Activated CD4-positive, alpha-beta T cell treated with anti-CD3 and anti-CD28 coated beads, Interleukin-2, amount 10 ng/mL, durations not matched to agents 24 days and 14 days (primary cell): Measurements from ENCODE around the gene ABTB2. TPM values are rescaled to one million over a fixed set of nuclear protein-coding genes. Genes with fewer than 3 reads are reported as not detected.

ENCODE experiments used
- DNase-seq: peaks from one replicate; pipeline ENCODE4 v3.0.0; 2022
- H3K27ac Mint-ChIP-seq: one replicate; pipeline ENCODE4 v1.8.0; 2022; ENCODE audit warnings: mild to moderate bottlenecking, mixed read lengths
- H3K27me3 Mint-ChIP-seq: one replicate; pipeline ENCODE4 v1.8.0; 2022; ENCODE audit warnings: mixed read lengths
- H3K36me3 Mint-ChIP-seq: one replicate; pipeline ENCODE4 v1.8.0; 2022; ENCODE audit warnings: low read depth, mild to moderate bottlenecking, mixed read lengths
- H3K4me1 Mint-ChIP-seq: one replicate; pipeline ENCODE4 v1.8.0; 2021; ENCODE audit warnings: mixed read lengths
- H3K4me3 Mint-ChIP-seq: one replicate; pipeline ENCODE4 v1.8.0; 2022; ENCODE audit warnings: mild to moderate bottlenecking, moderate library complexity, mixed read lengths
- H3K9me3 Mint-ChIP-seq: one replicate; pipeline ENCODE4 v1.8.0; 2021; ENCODE audit warnings: mixed read lengths
- intact Hi-C: fragments of 100-400 bp; cut with micrococcal nuclease; formaldehyde crosslinking; loops from one replicate; pipeline ENCODE4 v1.15.1; 2023
- total RNA-seq: library from RNA; stranded (reverse); gene quantifications from 2 replicates; pipeline ENCODE4 v1.2.3, GENCODE V29; 2022

The ABTB2 gene
- total RNA-seq, 1 donor from 2014 or later: 13.1 TPM

- intact Hi-C loops: no loop called here
- DNase-seq: no peak
- no peak overlapping the region for H3K27ac Mint-ChIP-seq
- H3K36me3 Mint-ChIP-seq: no peaks in the 10 kb centered on the region
- peaks cover 31% of the 10 kb centered on the region for H3K27me3 Mint-ChIP-seq
- H3K9me3 Mint-ChIP-seq: no peaks in the 10 kb centered on the region
- peaks cover 7% of the 10 kb centered on the region for H3K4me1 Mint-ChIP-seq
- H3K4me3 Mint-ChIP-seq: no peak overlapping the region
These were observed 27.9 kb downstream of the ABTB2 start for GRCh38 chr11:34329876-34330275.

GRCh38 chr11:34328632-34328910 is 29.2 kb downstream of the ABTB2 start:
- Mint-ChIP-seq H3K4me1 (peaks cover 3% of the 10 kb centered on the region), H3K27me3 (peaks cover 28% of the 10 kb centered on the region)

GRCh38 chr11:34327804-34328631 is 29.8 kb downstream of the ABTB2 start:
- Mint-ChIP-seq H3K36me3 (no peaks in the 10 kb centered on the region), H3K27ac (no peak overlapping the region), H3K9me3 (no peaks in the 10 kb centered on the region), H3K4me3 (no peak overlapping the region), H3K27me3 (peaks cover 26% of the 10 kb centered on the region), H3K4me1 (peaks cover 3% of the 10 kb centered on the region)
- DNase-seq: no peak
- intact Hi-C loops: no loop called here

More at GRCh38 chr11:34328632-34328910, 29.2 kb downstream of the ABTB2 start:
- no peak overlapping the region for H3K27ac Mint-ChIP-seq
- no peaks in the 10 kb centered on the region for H3K36me3 Mint-ChIP-seq
- H3K4me3 Mint-ChIP-seq: no peak overlapping the region
- intact Hi-C loops: no loop called here
- no peaks in the 10 kb centered on the region for H3K9me3 Mint-ChIP-seq
- DNase-seq: no peak

- Mint-ChIP-seq H3K4me3 (no peak overlapping the region), H3K4me1 (peaks cover 3% of the 10 kb centered on the region), H3K36me3 (no peaks in the 10 kb centered on the region), H3K9me3 (no peaks in the 10 kb centered on the region), H3K27me3 (peaks cover 12% of the 10 kb centered on the region), H3K27ac (no peak overlapping the region)
- DNase-seq: no peak
- intact Hi-C loops: no loop called here
These were observed 33.3 kb downstream of the ABTB2 start for GRCh38 chr11:34324466-34324865.

GRCh38 chr11:34323601-34324000 is 34.2 kb downstream of the ABTB2 start:
- intact Hi-C loops: no loop called here
- no peak for DNase-seq
- H3K27ac Mint-ChIP-seq: no peak overlapping the region
- H3K27me3 Mint-ChIP-seq: peaks cover 5% of the 10 kb centered on the region
- H3K4me1 Mint-ChIP-seq: no peaks in the 10 kb centered on the region
- H3K4me3 Mint-ChIP-seq: no peak overlapping the region
- H3K9me3 Mint-ChIP-seq: no peaks in the 10 kb centered on the region
- no peaks in the 10 kb centered on the region for H3K36me3 Mint-ChIP-seq

- peaks cover 2% of the 10 kb centered on the region for H3K27me3 Mint-ChIP-seq
- DNase-seq: no peak
- intact Hi-C loops: no loop called here
- peaks cover 4% of the 10 kb centered on the region for H3K4me1 Mint-ChIP-seq
- no peak overlapping the region for H3K4me3 Mint-ChIP-seq
- H3K36me3 Mint-ChIP-seq: no peaks in the 10 kb centered on the region
- H3K27ac Mint-ChIP-seq: no peak overlapping the region
- no peaks in the 10 kb centered on the region for H3K9me3 Mint-ChIP-seq
These were observed 39.4 kb downstream of the ABTB2 start for GRCh38 chr11:34318111-34319037.

GRCh38 chr11:34317666-34318065 is 40.1 kb downstream of the ABTB2 start:
- Mint-ChIP-seq H3K4me3 (no peak overlapping the region), H3K36me3 (no peaks in the 10 kb centered on the region), H3K27ac (no peak overlapping the region), H3K4me1 (peaks cover 10% of the 10 kb centered on the region), H3K27me3 (peaks cover 2% of the 10 kb centered on the region), H3K9me3 (no peaks in the 10 kb centered on the region)
- intact Hi-C loops: no loop called here
- DNase-seq: no peak

GRCh38 chr11:34317036-34317360 is 40.8 kb downstream of the ABTB2 start:
- H3K9me3 Mint-ChIP-seq: no peaks in the 10 kb centered on the region
- H3K36me3 Mint-ChIP-seq: no peaks in the 10 kb centered on the region
- no peak for DNase-seq
- no peak overlapping the region for H3K27ac Mint-ChIP-seq
- H3K4me1 Mint-ChIP-seq: peaks cover 11% of the 10 kb centered on the region
- peaks cover 2% of the 10 kb centered on the region for H3K27me3 Mint-ChIP-seq
- no peak overlapping the region for H3K4me3 Mint-ChIP-seq
- intact Hi-C loops: no loop called here

- intact Hi-C loops: no loop called here
- no peak overlapping the region for H3K4me3 Mint-ChIP-seq
- H3K4me1 Mint-ChIP-seq: peaks cover 11% of the 10 kb centered on the region
- H3K27ac Mint-ChIP-seq: no peak overlapping the region
- H3K36me3 Mint-ChIP-seq: no peaks in the 10 kb centered on the region
- DNase-seq: no peak
- no peaks in the 10 kb centered on the region for H3K27me3 Mint-ChIP-seq
- no peaks in the 10 kb centered on the region for H3K9me3 Mint-ChIP-seq
These were observed 41.3 kb downstream of the ABTB2 start for GRCh38 chr11:34316347-34317035.

- Mint-ChIP-seq H3K27ac (no peak overlapping the region), H3K4me3 (no peak overlapping the region), H3K36me3 (no peaks in the 10 kb centered on the region), H3K9me3 (no peaks in the 10 kb centered on the region), H3K4me1 (peaks cover 12% of the 10 kb centered on the region), H3K27me3 (no peaks in the 10 kb centered on the region)
- no peak for DNase-seq
- intact Hi-C loops: no loop called here
These were observed 42.4 kb downstream of the ABTB2 start for GRCh38 chr11:34315394-34315793.

- DNase-seq: no peak
- intact Hi-C loops: no loop called here
- Mint-ChIP-seq H3K4me3 (no peak overlapping the region), H3K4me1 (peaks cover 13% of the 10 kb centered on the region), H3K27ac (no peak overlapping the region), H3K36me3 (no peaks in the 10 kb centered on the region), H3K27me3 (no peaks in the 10 kb centered on the region), H3K9me3 (no peaks in the 10 kb centered on the region)
These were observed 42.9 kb downstream of the ABTB2 start for GRCh38 chr11:34314936-34315335.

GRCh38 chr11:34314176-34314575 is 43.6 kb downstream of the ABTB2 start:
- Mint-ChIP-seq H3K4me3 (no peak overlapping the region), H3K4me1 (peaks cover 15% of the 10 kb centered on the region), H3K36me3 (no peaks in the 10 kb centered on the region), H3K27me3 (no peaks in the 10 kb centered on the region), H3K27ac (no peak overlapping the region), H3K9me3 (no peaks in the 10 kb centered on the region)
- intact Hi-C loops: no loop called here
- DNase-seq: no peak

- Mint-ChIP-seq H3K9me3 (no peaks in the 10 kb centered on the region), H3K27me3 (no peaks in the 10 kb centered on the region), H3K4me1 (peaks cover 19% of the 10 kb centered on the region), H3K36me3 (no peaks in the 10 kb centered on the region), H3K4me3 (no peak overlapping the region), H3K27ac (no peak overlapping the region)
- intact Hi-C loops: no loop called here
- DNase-seq: peak; percentile 79
These were observed 44.7 kb downstream of the ABTB2 start for GRCh38 chr11:34313099-34313517.

GRCh38 chr11:34311126-34311525 is 46.7 kb downstream of the ABTB2 start:
- Mint-ChIP-seq H3K36me3 (no peaks in the 10 kb centered on the region), H3K9me3 (no peaks in the 10 kb centered on the region), H3K4me3 (no peak overlapping the region), H3K4me1 (peaks cover 20% of the 10 kb centered on the region), H3K27me3 (no peaks in the 10 kb centered on the region), H3K27ac (no peak overlapping the region)
- no peak for DNase-seq
- intact Hi-C loops: no loop called here
